GM21717 (cell line): ENCODE data around the gene STOX2.

Experiments
- ATAC-seq: cut with Tn5 transposase; IDR thresholded peaks from one replicate; pipeline ENCODE4 v1.9.1; 2021; ENCODE audit warnings: mild to moderate bottlenecking, moderate library complexity; ENCODE audit not compliant: unreplicated experiment

Gene STOX2

DNA sequence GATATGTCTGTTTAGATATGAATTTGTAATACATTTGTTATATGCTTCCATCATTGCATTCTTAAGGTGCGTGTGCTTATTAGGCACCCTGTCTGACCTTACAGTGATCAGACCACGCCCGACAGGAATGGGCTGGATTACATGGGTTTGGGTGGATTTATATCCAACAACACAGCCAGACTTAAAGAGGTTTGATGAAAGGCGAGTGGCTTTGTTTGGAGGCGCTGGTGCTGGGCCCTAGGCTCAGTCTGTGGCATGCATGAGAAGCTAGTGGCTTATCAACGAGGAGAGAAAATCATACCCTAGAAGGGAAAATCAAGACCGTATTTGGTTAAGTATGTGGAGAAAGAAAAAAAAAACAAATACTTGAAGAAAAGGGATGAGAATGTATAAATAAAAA is 80.7 kb downstream of the STOX2 start:
- no peak for ATAC-seq

DNA sequence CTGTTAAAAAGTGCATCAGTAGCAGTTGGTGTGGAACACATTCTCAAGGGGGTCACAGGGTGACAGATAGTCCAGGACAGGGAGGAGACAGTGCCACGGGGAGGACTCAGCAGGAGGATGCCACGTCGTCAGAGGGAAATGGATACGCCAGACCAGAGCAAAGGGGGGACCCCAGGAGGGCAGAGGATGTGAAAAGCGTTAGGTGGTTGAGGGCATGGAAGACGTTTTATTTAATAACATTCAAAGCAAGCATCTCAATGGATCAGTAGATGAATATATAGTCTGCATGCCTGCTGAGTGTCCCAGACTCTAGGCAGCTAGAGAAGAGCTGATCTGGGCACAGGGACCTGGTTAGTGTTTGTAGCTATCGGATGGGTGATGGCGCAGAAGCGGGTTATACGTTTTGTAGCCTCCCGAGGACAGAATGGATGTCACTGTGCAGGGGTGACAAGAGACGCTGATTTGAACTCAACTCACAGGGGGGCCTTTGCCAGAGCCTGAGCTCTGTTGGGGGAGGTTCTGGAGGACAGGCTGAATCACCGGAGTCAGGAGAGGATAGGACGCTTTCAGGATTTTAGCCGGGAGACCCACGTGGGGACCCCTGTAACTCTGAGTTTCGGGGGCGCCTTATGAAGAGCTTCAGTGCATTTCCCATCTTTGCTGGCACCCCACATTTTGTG is 81.3 kb downstream of the STOX2 start:
- no peak for ATAC-seq

DNA sequence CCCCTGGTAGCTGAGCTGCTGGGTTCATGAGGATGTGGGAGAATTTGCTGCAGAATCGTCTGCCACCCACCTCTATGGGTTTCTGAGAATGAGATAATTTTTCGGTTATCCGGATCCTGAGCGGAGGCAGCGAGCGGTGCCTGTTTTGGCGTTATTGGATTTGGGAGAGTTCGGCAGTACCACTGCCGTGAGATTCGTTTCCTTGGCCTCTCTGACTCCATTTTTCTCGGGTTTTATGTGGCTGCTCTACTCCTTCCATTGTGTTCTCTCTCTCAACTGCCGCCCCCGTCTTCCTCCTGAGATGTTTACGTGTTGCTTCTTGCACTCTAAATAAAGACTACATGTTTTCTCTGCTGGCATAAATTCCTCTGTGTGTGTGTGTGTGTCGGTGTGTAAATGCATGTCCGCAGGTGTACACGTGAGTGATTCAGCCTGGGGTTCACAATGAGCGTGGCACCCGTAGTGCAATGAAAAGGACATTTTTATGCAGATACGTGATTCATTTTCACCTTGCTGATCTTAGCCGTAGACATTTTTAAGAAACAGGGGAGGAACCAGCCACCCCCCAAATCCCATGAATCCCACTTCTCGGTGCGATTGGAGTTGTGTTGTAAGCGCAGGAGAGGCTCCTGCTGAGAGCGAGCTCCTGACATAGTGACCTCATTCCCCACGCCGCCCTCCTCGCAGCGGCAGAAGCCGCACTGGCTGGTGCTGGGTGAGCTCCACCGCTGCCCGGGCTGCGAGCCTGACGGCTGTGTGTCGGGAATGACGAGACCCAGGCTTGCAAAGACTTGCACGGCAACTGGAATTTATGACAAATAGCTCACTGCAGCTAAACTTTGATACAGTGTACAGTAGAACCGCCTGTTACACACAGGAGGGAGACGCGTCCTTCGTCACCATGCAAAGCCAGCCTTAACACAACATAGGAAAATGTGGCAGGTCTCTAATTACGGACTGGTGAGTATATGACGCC is 82.2 kb downstream of the STOX2 start:
- ATAC-seq: no peak

DNA sequence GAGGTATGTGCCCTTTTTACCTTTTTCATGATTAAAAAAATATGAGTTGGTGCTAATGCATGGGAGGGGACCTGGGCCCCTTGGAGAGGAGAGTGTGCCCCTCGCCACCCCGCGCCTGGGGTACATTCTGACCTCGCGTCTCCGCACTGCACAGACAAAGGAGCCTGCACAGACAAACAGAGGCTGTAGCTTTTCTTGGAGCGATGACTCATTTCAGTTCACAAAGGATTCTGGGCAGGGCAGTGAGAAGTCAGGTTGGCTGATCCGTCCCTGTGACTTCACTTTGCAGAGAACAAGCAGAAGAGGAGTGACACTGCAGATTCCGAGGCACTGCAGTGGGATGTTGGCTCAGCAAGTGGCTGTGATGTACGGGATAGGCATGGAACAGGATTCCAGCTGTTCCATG is 82.9 kb downstream of the STOX2 start:
- ATAC-seq: no peak

DNA sequence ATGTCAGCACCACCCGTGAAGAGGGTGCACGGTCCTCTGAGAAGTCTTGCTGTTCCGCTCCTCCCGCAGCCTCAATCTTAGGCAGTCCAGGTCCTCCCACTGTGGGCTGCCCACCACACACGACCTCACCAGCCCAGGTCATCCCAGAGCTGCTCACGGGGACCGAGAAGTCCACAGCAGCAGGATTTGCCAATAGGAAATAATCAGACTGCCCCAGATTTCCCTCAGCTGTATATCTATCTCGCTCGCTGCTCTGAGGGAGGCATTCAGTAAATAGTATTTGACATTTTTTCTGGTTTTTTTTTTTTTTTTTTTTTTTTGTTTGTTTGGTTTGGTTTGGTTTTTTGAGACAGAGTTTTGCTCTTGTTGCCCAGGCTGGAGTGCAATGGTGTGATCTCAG is 83.8 kb downstream of the STOX2 start:
- no peak for ATAC-seq

DNA sequence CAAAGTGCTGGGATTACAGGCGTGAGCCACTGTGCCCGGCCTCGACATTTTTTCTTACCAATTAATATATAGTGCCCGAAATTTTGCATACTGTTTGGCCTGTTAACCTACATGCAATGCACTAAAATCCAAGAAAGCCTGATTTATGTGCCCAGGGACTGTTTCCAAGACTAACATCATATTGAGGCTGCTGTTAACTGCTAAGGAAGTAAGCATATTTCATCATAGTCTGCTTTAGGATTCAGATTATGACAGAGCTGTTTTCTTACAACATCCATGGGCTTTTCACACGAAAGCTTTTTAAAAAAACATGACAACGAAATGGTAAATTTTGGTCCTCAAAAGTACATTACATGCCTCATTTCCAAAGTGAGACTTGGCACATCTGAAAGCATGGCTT is 84.4 kb downstream of the STOX2 start:
- no peak for ATAC-seq

DNA sequence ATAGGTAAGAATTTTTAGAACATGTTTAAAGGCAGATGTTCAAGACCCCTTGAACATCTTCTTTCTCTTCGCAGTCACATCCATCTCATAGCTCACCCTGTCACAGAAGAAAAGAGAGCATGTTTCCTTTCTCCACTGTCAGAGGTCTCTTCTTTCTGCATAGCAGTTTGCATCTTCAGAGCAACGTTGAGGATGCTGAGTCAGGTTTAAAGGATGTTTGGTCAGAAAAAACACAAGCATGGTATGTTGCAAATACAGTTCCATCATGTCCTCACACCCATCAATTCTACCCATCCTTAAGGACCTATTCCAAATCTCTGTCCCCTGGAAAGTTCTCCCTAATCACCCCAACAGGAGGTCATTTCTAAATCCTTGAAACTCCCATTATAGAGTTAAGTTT is 84.8 kb downstream of the STOX2 start:
- ATAC-seq: no peak

DNA sequence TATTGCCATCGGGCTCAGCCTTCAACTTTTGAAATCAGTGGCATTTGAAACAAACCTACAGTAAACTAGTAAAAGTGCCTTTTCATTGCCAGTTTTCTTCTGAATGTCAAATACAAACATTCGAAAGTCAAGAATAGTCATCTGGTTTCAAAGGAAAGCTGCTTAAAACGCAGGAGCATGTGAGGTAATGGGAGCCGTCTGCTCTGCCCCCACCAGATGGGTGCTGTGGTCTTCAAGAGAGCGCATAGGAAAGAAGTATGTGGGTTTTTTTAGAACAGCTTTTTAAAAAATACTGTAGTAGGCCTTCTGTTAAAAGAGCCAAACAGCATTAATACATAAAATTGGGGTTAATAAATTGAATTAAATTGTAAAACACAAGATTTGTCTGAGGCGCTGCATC is 88.6 kb downstream of the STOX2 start:
- ATAC-seq: no peak

DNA sequence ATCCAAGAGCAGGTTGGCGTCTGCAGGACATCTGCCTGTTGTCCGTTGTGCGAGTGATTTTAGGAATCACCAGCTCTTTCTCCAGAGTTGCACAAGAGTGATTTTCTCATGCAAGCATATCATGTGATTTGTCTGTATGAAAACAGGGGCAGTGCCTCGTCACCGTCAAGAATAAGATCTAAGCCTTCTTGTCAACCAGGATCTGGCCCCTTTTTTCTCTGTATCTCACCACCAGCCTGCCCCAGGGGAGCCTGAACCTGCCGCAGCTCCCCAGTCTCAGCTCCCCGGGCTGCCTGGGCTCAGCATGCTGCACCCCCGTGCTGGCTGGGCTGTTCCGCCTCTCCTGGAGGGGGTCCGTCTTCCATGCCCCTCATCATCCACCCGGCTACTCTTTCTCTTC is 90.5 kb downstream of the STOX2 start:
- no peak for ATAC-seq

DNA sequence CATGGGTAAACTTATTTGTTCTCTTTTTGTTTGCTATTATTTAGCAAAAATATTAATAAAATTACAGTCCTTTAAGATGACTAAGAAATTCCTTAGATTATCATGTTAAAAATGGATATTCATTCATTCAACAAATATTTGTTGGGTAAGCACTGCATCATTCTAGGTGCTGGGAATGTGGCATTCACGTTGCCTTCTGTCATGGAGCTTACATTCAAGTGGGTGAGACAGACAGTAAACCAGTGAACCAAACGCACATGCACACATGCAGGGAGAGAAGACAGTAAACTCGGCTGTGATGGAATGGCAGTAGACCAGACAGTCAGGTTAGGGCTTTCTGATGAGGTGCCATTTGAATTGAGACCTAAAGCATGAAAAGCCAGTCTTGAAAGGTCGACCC is 91.8 kb downstream of the STOX2 start:
- no peak for ATAC-seq

DNA sequence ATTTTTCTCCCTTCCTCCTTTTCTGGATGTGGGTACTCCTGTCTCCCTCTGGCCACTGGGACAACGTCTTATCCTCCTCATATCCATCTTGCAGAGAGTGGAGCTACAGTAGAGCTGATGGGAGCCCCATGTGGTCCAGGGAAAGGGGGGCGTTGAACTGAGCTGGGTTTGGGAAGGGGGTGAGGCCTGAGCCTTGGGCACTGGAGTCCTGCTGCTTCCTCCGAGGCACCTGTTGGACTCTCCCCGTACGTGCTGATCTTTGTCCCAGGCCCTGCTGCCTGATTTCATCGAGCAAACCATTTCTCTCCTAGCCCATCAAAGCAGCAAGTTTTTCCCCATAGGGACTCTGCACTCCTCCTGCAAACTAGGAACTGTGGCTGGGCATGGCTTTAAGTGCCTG is 94.3 kb downstream of the STOX2 start:
- ATAC-seq: no peak

DNA sequence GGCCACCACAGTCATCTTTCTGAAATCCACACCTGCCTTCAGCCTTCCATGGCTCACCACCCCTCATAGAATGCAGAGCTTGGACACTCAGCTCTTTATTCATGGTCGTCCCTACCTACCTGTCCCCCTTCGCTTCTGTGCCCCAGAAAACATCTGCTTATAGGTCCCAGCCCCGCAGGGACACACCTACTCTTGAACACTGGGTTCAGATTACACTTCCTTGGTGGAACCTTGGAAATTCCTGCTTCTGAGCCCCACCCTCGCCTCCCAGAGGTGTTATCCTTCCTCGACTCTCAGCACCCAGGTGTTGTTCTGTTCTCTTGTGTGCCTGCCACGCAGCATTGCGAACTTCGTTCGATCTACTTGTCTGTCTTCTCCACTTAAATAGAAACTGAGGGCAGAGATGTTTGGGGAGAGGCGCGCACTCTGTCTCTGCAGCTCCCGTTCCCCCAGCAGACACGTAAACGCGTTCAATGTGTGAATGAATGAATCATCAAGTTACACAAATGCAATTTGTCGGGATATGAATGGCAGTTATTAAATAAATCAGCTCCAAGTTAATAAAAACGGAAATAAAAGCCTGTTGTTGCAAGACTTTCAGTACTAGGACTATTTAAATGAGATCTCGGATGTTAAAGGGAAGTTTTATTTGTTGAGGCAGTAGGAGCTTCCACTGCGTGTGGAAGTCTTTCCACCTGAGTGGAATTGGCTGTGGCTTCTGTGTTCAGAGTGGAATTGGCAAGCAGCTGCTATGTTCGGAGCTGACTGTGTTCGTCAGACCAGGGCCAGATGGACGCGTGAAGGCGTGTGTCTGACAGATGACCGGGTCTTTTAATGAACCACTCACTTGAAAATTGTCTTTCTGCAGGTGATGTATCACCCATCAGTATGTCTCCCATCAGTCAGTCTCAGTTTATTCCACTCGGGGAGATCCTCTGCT is 95.6 kb downstream of the STOX2 start:
- ATAC-seq: no peak

DNA sequence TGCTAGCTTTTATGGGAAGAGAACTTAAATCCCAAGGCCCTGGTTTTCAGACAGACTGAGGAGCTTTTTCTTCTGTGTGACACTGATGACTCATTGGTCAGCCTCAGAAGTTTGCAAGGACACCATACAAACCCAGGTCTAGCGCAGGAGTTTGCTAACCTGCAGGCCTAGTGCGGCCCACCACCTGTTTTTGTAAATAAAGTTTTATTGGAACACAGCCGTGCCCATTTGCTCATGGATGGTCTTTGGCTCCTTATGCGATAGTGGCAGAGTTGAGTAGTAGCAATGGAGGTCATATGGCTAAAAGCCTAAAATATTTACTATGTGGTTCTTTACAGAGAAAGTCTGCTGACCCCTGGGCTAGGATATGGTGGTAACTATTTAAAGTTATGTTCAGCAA is 98.3 kb downstream of the STOX2 start:
- ATAC-seq: no peak

DNA sequence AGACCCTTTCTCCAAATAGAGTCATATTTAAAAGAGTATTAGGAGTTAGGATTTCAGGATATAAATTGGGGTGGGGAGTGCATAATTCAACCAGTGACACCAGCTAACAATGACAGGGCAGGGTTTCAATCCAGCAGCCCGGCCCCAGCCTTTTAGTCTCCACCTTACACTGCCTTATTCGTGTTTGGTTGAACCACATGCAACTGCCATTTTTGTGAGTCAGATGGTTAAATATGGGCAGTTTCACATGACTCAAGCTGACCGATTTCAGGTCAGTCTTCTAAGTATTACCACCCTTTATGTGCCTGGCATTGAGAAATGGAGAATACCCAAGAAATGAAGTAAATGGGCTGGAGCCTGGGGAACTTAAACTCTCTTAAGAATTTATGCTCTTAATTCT is 102.8 kb downstream of the STOX2 start:
- ATAC-seq: no peak

DNA sequence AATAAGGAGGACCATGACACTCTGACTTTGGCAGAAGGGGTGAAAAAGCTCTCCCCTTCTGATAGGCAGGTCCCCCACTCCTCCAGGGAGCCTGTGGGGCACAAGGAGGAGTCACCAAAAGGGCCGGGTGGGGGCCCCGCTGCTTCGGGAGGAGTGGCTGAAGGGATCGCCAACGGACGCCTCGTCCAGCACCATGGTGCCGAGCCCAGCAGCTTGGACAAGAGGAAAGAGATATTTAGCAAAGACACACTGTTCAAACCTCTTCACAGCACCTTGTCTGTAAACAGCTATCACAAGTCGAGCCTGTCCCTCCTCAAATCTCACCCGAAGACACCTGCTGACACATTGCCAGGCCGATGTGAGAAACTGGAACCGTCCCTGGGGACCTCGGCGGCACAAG is 105.6 kb downstream of the STOX2 start:
- ATAC-seq: no peak

DNA sequence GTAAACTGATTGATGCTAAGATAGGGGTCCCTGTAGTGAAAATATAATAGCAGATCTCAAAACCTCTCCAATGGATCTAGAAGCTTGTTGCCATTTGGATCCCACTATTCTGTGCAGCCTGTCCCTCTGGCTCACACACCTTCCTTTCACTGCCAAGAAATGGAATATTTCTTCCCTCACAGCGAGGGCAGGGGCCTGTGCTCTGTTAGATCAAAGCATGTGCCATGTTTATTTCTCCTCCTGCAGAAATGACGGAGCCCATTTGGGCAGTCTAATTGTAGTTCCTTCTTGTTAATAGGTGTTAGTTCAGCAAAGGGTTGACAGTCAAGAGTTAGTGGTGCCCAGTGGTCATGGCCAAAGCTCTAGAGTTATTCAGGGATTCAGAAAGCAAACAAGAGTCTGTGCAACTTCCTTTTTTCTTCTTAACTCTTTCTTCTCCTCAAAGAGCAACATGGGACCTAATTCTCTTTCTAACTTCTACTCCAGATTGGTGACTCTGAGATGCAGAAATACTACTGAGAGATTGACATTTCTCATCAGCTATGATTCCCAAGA is 106.8 kb downstream of the STOX2 start:
- no peak for ATAC-seq

DNA sequence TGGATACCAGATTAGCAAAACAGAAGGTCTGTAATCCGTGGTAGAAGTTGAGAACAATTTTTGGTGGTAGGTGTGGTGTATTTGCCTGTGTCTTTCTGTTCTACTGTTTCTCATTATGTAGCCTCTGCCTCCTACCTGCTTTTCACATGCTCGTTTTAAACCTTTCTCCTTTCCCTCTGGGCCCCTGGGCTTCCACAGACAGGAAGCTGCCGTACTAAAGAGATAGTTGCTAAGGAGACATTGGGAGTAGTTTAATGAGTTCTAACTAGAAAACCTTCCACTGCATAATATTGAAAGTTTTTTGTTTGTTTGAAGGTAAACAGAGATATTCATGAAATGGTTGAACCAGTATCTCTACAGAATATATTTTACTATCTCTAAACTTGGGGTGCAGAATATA is 107.8 kb downstream of the STOX2 start:
- ATAC-seq: no peak

DNA sequence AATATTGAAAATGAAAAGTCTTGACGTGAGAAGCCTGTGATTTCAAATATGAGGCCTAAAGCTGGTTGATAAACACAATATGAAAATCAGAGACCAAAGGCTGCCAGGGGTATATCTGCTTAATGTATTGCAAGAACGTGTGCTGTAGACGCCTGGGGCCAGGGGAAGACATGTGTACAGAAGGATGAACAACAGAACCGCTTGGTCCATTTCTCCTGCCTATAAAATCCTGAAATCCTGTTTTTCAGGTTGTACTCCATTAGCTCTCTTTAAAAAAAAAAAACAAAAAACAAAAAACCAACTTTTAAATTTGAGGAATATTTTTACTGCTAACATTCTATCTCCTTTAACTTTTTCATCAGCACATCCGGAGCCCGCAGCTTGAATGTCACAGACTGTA is 109.2 kb downstream of the STOX2 start:
- ATAC-seq: no peak

DNA sequence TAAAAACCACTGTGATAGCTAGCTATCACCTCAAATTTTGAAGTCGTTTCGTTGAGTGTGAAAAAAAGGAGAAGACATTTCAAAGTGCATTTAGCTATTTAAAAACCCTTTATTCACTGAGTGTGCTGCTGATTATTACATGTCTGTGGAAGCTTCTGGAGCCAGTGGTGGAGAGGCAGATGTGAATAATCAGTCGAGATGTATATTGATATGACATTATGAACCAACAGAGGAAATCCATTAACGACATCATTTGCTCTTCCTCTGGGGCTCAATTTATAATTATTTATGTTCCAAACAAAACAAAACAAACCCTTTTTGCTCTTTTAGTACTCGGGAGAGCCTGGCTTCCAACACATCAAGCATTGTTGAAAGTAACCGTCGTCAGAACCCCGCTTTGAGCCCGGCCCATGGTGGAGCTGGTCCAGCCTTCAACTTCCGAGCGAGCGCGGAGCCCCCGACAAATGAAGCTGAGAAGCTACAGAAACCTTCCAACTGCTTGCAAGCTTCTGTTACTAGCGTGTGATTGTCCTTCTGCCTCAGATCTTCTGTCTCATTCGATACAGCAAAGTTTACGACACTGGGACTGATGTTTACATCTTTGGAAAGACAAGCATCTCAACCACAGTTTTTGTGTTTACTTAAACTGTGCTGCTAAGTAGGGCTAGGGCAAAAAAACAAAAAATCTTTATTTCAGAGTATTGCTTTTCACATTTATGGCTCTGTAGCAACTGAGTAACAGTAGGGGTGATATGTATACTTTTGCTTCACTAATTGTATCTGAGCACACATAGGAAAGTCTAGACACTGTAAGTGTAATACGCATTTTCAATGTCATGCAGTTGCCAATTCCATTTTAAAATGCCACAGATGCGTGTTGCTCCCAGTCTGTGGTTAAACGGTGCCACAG is 111.9 kb downstream of the STOX2 start:
- no peak for ATAC-seq

DNA sequence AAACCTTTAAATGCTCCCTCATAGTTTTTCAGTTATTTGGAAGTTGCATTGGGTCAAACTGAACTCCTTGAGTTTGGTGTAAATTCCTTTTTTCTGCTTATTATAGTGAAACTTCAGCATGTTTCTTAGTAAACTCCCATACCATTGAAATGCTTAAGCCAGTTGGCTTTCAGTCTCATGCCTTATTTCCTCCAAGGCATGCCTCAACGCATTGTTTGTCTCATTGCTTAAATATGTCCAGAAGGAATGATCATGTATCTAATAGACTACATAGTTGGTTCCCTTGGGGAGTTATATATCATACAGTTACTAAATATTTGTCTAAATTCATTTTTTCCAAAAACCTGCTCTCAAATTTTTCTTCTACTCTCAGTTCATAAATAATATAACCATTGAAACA is 114.0 kb downstream of the STOX2 start:
- ATAC-seq: no peak
